ENCODE measurements around the gene POMT1.

The POMT1 gene

DNA sequence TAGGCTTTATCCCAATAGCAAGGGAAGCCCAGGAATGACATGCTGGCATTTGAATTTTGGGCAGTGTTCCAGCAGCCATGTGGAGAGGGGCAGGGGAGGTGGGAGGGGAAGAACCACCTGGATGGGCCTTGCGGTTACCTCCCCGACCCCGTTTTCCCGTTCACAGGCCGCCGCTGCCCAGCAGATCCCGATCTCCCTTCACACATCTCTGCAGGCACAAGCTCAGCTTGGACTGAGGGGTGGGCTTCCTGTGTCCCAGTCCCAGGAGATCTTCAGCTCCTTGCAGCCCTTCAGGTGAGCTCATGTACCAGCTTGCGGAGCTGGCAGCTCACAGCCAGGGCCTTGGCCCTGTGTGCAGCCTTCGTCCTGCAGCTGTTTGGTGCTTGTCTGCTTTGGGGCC, 15.7 kb upstream of the POMT1 start:
- no peak overlapping the region for H3K4me3 ChIP-seq (ENCODE audit: low read depth, low read length)
- no peak for DNase-seq (ENCODE audit: low read depth)
- TF ChIP-seq, protein P1, sequence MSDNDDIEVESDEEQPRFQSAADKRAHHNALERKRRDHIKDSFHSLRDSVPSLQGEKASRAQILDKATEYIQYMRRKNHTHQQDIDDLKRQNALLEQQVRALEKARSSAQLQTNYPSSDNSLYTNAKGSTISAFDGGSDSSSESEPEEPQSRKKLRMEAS (IDR thresholded peaks at IDR 0.05; ENCODE audit: low read depth, low read length): no peak
- no peak for TF ChIP-seq MYC (IDR thresholded peaks at IDR 0.05; ENCODE audit: low read depth, low read length)
- TF ChIP-seq, protein P2, sequence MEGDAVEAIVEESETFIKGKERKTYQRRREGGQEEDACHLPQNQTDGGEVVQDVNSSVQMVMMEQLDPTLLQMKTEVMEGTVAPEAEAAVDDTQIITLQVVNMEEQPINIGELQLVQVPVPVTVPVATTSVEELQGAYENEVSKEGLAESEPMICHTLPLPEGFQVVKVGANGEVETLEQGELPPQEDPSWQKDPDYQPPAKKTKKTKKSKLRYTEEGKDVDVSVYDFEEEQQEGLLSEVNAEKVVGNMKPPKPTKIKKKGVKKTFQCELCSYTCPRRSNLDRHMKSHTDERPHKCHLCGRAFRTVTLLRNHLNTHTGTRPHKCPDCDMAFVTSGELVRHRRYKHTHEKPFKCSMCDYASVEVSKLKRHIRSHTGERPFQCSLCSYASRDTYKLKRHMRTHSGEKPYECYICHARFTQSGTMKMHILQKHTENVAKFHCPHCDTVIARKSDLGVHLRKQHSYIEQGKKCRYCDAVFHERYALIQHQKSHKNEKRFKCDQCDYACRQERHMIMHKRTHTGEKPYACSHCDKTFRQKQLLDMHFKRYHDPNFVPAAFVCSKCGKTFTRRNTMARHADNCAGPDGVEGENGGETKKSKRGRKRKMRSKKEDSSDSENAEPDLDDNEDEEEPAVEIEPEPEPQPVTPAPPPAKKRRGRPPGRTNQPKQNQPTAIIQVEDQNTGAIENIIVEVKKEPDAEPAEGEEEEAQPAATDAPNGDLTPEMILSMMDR (IDR thresholded peaks at IDR 0.05; ENCODE audit: low read depth, low read length): no peak
- TF ChIP-seq POLR2A (IDR thresholded peaks at IDR 0.05; ENCODE audit: extremely low read depth, insufficient read length): no peak

DNA sequence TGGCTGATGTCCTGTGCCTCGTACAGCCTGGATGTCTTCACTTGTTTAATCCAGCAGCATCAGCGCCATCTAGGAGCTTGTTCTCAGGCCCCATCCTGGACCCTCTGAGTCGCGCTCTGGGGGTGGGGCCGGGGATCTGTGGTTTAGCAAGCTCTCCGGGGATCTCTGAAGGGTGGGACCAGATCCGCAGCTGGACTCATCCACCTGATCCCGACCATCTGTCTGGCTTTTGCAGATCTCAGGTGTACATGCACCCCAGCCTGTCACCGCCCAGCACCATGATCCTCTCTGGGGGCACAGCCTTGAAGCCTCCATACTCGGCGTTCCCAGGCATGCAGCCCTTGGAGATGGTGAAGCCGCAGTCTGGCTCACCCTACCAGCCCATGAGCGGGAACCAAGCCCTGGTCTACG, 15.1 kb upstream of the POMT1 start:
- no peak for TF ChIP-seq MYC (IDR thresholded peaks at IDR 0.05; ENCODE audit: low read depth, low read length)
- TF ChIP-seq POLR2A (IDR thresholded peaks at IDR 0.05; ENCODE audit: extremely low read depth, insufficient read length): no peak
- TF ChIP-seq, protein P1 (IDR thresholded peaks at IDR 0.05; ENCODE audit: low read depth, low read length): no peak
- TF ChIP-seq, protein P2 (IDR thresholded peaks at IDR 0.05; ENCODE audit: low read depth, low read length): no peak
- H3K4me3 ChIP-seq (ENCODE audit: low read depth, low read length): no peak overlapping the region
- DNase-seq (ENCODE audit: low read depth): no peak

DNA sequence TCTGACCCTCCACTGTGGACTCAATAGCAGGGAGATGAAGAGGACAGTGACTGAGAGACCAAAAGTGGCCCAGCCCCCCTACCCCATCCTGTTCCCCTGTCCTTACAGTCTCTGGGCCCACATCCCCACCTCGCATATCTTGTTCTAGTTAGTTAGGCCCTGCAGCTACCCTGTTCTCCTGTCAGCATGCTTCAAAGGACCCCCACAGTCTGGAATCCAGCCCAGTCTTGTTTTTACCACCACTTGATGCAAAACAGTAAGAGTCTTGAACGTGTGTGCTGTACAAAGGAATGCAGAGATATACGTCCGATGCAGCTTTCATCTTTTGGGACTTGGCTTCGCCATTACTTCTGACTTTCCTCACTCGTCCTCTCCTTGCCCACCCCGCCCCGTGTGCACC, 12.2 kb upstream of the POMT1 start:
- no peak for TF ChIP-seq POLR2A (IDR thresholded peaks at IDR 0.05; ENCODE audit: extremely low read depth, insufficient read length)
- TF ChIP-seq, protein P1 (IDR thresholded peaks at IDR 0.05; ENCODE audit: low read depth, low read length): no peak
- TF ChIP-seq, protein P2 (IDR thresholded peaks at IDR 0.05; ENCODE audit: low read depth, low read length): no peak
- TF ChIP-seq MYC (IDR thresholded peaks at IDR 0.05; ENCODE audit: low read depth, low read length): no peak
- DNase-seq (ENCODE audit: low read depth): no peak
- no peak overlapping the region for H3K4me3 ChIP-seq (ENCODE audit: low read depth, low read length)

DNA sequence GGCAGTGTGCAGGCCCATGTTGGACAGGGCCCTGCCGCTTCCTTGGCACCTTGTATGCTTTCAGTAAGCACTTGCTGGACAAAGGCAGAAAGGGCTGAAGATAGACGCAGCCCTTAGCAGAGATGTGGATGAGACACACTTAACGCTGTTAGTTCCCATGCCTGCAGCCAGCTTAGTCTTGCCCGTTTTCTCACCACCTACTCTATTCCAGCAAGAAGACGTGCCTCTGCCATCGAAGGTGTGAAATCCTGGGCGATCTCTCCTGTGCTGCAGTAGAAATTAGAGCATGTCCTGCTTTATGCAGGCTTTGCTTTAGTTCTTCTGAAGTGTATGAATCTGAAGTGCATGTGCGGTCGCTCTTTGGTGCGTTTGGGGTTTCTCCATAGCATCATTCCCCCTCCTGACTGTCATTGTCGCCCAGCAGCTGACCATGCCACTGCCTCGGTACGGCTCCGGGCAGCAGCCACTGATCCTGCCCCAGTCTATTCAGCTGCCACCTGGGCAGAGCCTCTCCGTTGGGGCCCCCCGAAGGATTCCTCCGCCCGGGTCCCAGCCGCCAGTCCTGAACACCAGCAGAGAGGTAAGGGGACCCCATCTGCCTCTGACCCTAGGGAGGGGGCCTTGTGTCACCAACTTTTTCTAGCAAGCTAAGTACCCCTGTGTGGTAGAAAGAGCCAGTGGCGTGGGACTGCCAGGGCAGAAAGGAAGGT, 11.6 kb upstream of the POMT1 start:
- no peak overlapping the region for H3K4me3 ChIP-seq (ENCODE audit: low read depth, low read length)
- TF ChIP-seq, protein P1 (IDR thresholded peaks at IDR 0.05; ENCODE audit: low read depth, low read length): no peak
- TF ChIP-seq, protein P2 (IDR thresholded peaks at IDR 0.05; ENCODE audit: low read depth, low read length): no peak
- no peak for TF ChIP-seq POLR2A (IDR thresholded peaks at IDR 0.05; ENCODE audit: extremely low read depth, insufficient read length)
- no peak for TF ChIP-seq MYC (IDR thresholded peaks at IDR 0.05; ENCODE audit: low read depth, low read length)
- no peak for DNase-seq (ENCODE audit: low read depth)

DNA sequence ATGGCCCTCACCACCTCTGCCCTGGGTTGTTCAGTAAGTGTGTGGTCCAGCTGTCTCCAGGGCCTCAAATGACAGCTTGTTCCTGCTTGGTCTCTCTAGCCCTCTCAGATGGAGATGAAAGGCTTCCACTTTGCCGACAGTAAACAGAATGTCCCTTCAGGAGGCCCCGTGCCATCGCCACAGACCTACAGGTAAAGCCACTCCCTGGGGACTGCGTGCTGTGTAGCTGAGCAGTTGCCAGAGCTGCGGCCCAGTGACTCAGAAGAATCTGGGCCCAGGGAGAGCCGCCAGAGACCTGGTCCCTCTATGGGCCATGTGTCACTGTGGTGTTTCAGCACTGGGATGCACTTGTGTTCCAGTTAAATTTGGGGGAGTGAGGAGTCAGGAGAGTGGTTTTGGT, 10.6 kb upstream of the POMT1 start:
- H3K4me3 ChIP-seq (ENCODE audit: low read depth, low read length): no peak overlapping the region
- DNase-seq (ENCODE audit: low read depth): no peak
- TF ChIP-seq POLR2A (IDR thresholded peaks at IDR 0.05; ENCODE audit: extremely low read depth, insufficient read length) (no peak), MYC (IDR thresholded peaks at IDR 0.05; ENCODE audit: low read depth, low read length) (no peak)
- TF ChIP-seq, protein P1 (IDR thresholded peaks at IDR 0.05; ENCODE audit: low read depth, low read length): no peak
- TF ChIP-seq, protein P2 (IDR thresholded peaks at IDR 0.05; ENCODE audit: low read depth, low read length): no peak

All from NB4 (cell line).